Measurements from ENCODE around the gene LSM5. TPM values are rescaled to one million over a fixed set of nuclear protein-coding genes. Genes with fewer than 3 reads are reported as not detected.

LSM5 gene
- total and polyA plus RNA-seq, 2 donors (not counting 1 experiment from before 2014, with no cell fraction given) = 23.0 to 45.8 TPM

DNA sequence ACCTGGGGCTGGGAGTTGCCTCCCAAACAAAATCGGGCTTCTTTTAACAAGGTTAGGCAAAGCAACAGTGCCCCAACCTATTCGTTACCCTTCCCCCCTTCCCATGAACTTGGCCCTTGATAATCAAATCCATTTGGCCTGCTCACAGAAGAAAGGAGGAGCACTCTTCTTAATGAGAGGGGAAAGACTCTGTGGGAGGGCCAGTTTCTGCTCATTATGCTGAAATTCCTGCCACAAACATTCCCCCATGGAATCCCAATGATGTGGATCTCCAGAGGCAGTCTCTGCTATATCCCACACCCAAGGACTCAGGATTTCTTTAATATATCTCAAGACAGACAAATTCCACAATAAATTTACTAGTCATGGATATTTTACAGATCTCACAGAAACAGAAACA lies 43.0 kb downstream of the LSM5 start:
- H3K4me1 ChIP-seq (ENCODE audit: control insufficient read depth, extremely low read depth, insufficient read depth, low read length) = no peaks in the 10 kb centered on the region
- H3K27ac ChIP-seq (ENCODE audit: insufficient read depth, low read length) = no peak overlapping the region
- H4K20me1 ChIP-seq (ENCODE audit: control insufficient read depth, extremely low read depth, insufficient read depth, low read length) = no peaks in the 10 kb centered on the region
- H3K9ac ChIP-seq (ENCODE audit: insufficient read depth, low read length) = no peak overlapping the region
- H3K79me2 ChIP-seq (ENCODE audit: control insufficient read depth, insufficient read depth, low read length) = no peaks in the 10 kb centered on the region
- no peak for TF ChIP-seq EZH2 (IDR thresholded peaks at IDR 0.05; ENCODE audit: low read length, missing control alignments)
- TF ChIP-seq, protein P1, sequence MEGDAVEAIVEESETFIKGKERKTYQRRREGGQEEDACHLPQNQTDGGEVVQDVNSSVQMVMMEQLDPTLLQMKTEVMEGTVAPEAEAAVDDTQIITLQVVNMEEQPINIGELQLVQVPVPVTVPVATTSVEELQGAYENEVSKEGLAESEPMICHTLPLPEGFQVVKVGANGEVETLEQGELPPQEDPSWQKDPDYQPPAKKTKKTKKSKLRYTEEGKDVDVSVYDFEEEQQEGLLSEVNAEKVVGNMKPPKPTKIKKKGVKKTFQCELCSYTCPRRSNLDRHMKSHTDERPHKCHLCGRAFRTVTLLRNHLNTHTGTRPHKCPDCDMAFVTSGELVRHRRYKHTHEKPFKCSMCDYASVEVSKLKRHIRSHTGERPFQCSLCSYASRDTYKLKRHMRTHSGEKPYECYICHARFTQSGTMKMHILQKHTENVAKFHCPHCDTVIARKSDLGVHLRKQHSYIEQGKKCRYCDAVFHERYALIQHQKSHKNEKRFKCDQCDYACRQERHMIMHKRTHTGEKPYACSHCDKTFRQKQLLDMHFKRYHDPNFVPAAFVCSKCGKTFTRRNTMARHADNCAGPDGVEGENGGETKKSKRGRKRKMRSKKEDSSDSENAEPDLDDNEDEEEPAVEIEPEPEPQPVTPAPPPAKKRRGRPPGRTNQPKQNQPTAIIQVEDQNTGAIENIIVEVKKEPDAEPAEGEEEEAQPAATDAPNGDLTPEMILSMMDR (conservative IDR thresholded peaks at IDR 0.05 in 1 of 2, IDR thresholded peaks at IDR 0.05 in 1 of 2; ENCODE audit: low read depth in 1 of 2, low read length in 2 of 2) = no peak
- no peaks in the 10 kb centered on the region for H3K27me3 ChIP-seq (ENCODE audit: control insufficient read depth, insufficient read depth, low read length)
- no peak overlapping the region for H3K4me3 ChIP-seq (replicated peaks in 1 of 4; ENCODE audit: control extremely low read depth in 1 of 4, insufficient read depth in 1 of 4, low read depth in 3 of 4, low read length in 4 of 4)
- no peaks in the 10 kb centered on the region for H3K9me3 ChIP-seq (ENCODE audit: control insufficient read depth, insufficient read depth, low read depth, low read length)
- H3K4me2 ChIP-seq (ENCODE audit: extremely low read depth, insufficient read depth, low read length) = no peak overlapping the region
- no peaks in the 10 kb centered on the region for H3K36me3 ChIP-seq (ENCODE audit: control insufficient read depth, insufficient read depth, low read length)
- DNase-seq (ENCODE audit: low read depth in 2 of 2) = no peak
- H2AFZ ChIP-seq (ENCODE audit: low read length) = no peak overlapping the region

DNA sequence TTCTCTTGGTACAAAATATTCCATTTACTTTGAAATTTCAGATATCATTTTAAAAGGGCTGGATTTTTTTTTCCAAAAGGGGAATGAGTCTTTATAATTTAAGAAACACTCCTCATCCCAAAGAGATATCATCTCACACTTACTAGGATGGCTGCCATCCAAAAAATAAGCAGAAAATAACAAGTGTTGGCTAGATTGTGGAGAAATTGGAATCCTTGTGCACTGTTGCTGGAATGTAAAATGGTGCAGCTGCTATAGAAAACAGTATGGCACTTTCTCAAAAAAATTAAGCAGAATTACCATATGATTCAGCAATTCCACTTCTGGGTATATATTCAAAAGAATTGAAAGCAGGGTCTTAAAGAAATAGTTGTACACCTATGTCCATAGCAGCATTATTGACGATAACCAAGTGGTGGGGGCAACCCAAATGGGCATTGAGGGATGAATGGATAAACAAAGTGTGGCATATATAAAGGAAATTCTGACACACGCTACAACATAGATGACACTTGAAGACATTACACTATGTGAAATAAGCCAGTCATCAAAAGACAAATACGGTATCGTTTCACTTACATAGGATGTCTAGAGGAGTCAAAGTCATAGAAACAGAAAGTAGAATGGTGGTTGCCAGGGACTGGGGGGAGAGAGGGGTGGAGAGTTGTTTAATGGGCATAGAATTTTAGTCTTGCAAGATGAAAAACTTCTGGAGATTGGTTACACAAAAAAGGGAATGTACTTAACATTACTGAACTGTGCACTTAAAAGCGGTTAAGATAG lies 53.8 kb downstream of the LSM5 start:
- H3K9ac ChIP-seq (ENCODE audit: insufficient read depth, low read length) = no peak overlapping the region
- H3K4me2 ChIP-seq (ENCODE audit: extremely low read depth, insufficient read depth, low read length) = no peak overlapping the region
- H3K27me3 ChIP-seq (ENCODE audit: control insufficient read depth, insufficient read depth, low read length) = no peaks in the 10 kb centered on the region
- no peak overlapping the region for H3K4me3 ChIP-seq (replicated peaks in 1 of 4; ENCODE audit: control extremely low read depth in 1 of 4, insufficient read depth in 1 of 4, low read depth in 3 of 4, low read length in 4 of 4)
- H2AFZ ChIP-seq (ENCODE audit: low read length) = no peak overlapping the region
- H4K20me1 ChIP-seq (ENCODE audit: control insufficient read depth, extremely low read depth, insufficient read depth, low read length) = no peaks in the 10 kb centered on the region
- H3K4me1 ChIP-seq (ENCODE audit: control insufficient read depth, extremely low read depth, insufficient read depth, low read length) = no peaks in the 10 kb centered on the region
- H3K9me3 ChIP-seq (ENCODE audit: control insufficient read depth, insufficient read depth, low read depth, low read length) = no peaks in the 10 kb centered on the region
- H3K36me3 ChIP-seq (ENCODE audit: control insufficient read depth, insufficient read depth, low read length) = no peaks in the 10 kb centered on the region
- H3K79me2 ChIP-seq (ENCODE audit: control insufficient read depth, insufficient read depth, low read length) = no peaks in the 10 kb centered on the region
- H3K27ac ChIP-seq (ENCODE audit: insufficient read depth, low read length) = no peak overlapping the region
- no peak for DNase-seq (ENCODE audit: low read depth in 2 of 2)
- TF ChIP-seq, protein P1 (conservative IDR thresholded peaks at IDR 0.05 in 1 of 2, IDR thresholded peaks at IDR 0.05 in 1 of 2; ENCODE audit: low read depth in 1 of 2, low read length in 2 of 2) = no peak
- TF ChIP-seq EZH2 (IDR thresholded peaks at IDR 0.05; ENCODE audit: low read length, missing control alignments) = no peak

Other genes with a start within 250 kb of the LSM5 start
- gene AVL9, start 5.1 kb upstream of the LSM5 start, total RNA-seq = 25.4 and 52.4 TPM in 2 replicates
- 12.3 and 16.7 TPM in 2 replicates for gene AVL9, start 5.1 kb upstream of the LSM5 start, polyA plus RNA-seq

Measured in fibroblast of lung (primary cell).